Endothelial cell of umbilical vein (primary cell): ENCODE data around the gene HYDIN. TPM values are rescaled to one million over a fixed set of nuclear protein-coding genes. Genes with fewer than 3 reads are reported as not detected.
"Not testable (repeated sequence)": the region's sequence is repeated elsewhere in the genome, so short reads cannot be mapped to it uniquely, and the experiment has no call there.

ENCODE experiments used
- BruUV-seq: library from RNA; stranded (reverse); fragments of 400-500 nt; replicated peaks from 2 replicates; lab custom pipeline; 2021; lab: Mats Ljungman, UMichigan
- CTCF ChIA-PET: fragments of 300-600, 350-600 bp; sonication (Branson Sonifier 250); formaldehyde crosslinking; loops from one replicate; lab custom pipeline; 2021; ENCODE audit warnings: antibody characterized with exemption, inconsistent platforms; lab: Charles Lee
- POLR2A ChIA-PET: fragments of 300-600, 350-600 bp; sonication (Branson Sonifier 250); formaldehyde crosslinking; loops from one replicate; lab custom pipeline; 2021; ENCODE audit warnings: antibody characterized with exemption, inconsistent platforms; lab: Charles Lee
- DNase-seq: peaks from one replicate; pipeline ENCODE4 v3.0.0-alpha.2; 2011; ENCODE audit warnings: low read depth, low spot score
- FAIRE-seq: peaks from 2 replicates; lab custom pipeline; 2011; peaks lifted over from hg19 to GRCh38; lab: Jason Lieb, UNC
- H2AFZ ChIP-seq: 2 replicates; pipeline ENCODE4 v1.6.0; 2012; ENCODE audit warnings: low read depth, low read length, control low read depth, inconsistent platforms
- H3K27ac ChIP-seq: 2 replicates; pipeline ENCODE4 v1.5.1; 2011; ENCODE audit warnings: low read depth, mild to moderate bottlenecking, control low read depth, low read length, moderate library complexity; ENCODE audit not compliant: insufficient read depth
- H3K27me3 ChIP-seq, 2 experiments: 2 replicates each; pipeline versions ENCODE4 v1.6.0 to v1.6.1; 2011; ENCODE audit warnings: low read length in 2 of 2, mixed read lengths in 1 of 2; ENCODE audit not compliant: control insufficient read depth in 2 of 2, insufficient read depth in 2 of 2
- H3K36me3 ChIP-seq, 2 experiments: 2 replicates in 1 of 2; 3 replicates in 1 of 2; pipeline ENCODE4 v1.5.1; 2011; ENCODE audit warnings: low read length in 2 of 2, mild to moderate bottlenecking in 1 of 2, moderate library complexity in 1 of 2; ENCODE audit not compliant: control insufficient read depth in 2 of 2, insufficient read depth in 2 of 2; ENCODE audit errors: extremely low read depth in 1 of 2
- H3K4me1 ChIP-seq: 3 replicates; pipeline ENCODE4 v1.5.1; 2011; ENCODE audit warnings: mild to moderate bottlenecking, low read length; ENCODE audit not compliant: control insufficient read depth, insufficient read depth; ENCODE audit errors: extremely low read depth
- H3K4me2 ChIP-seq: 2 replicates; pipeline ENCODE4 v1.6.1; 2011; ENCODE audit warnings: low read length, control low read depth, mixed read lengths; ENCODE audit not compliant: insufficient read depth
- H3K4me3 ChIP-seq, 3 experiments: fragments of 200-600 bp in 1 of 3; sonication (generic), shearing (Covaris generic) in 1 of 3; replicated peaks in 1 of 3; 2 replicates each; pipeline ENCODE4 v1.5.1; 2011 to 2016; ENCODE audit warnings: control low read depth in 3 of 3, low read length in 3 of 3, mild to moderate bottlenecking in 2 of 3, inconsistent platforms in 1 of 3, low read depth in 1 of 3, moderate library complexity in 1 of 3; ENCODE audit not compliant: insufficient read depth in 1 of 3
- H3K79me2 ChIP-seq: 2 replicates; pipeline ENCODE4 v1.6.0; 2012; ENCODE audit warnings: low read length, inconsistent platforms; ENCODE audit not compliant: control insufficient read depth, insufficient read depth
- H3K9ac ChIP-seq: replicated peaks from 2 replicates; pipeline ENCODE3; 2011; ENCODE audit warnings: low read length, control low read depth; ENCODE audit not compliant: insufficient read depth; ENCODE audit errors: extremely low read depth
- H3K9me1 ChIP-seq: replicated peaks from 3 replicates; pipeline ENCODE4 v1.6.0; 2011; ENCODE audit warnings: mild to moderate bottlenecking, low read length; ENCODE audit not compliant: control insufficient read depth, insufficient read depth; ENCODE audit errors: extremely low read depth
- H3K9me3 ChIP-seq: replicated peaks from 2 replicates; pipeline ENCODE4 v1.5.1; 2012; ENCODE audit warnings: low read length, inconsistent platforms; ENCODE audit not compliant: control insufficient read depth, insufficient read depth
- H4K20me1 ChIP-seq: replicated peaks from 2 replicates; pipeline ENCODE3; 2011; ENCODE audit warnings: mild to moderate bottlenecking, low read length; ENCODE audit not compliant: control insufficient read depth, insufficient read depth; ENCODE audit errors: extremely low read depth
- dilution Hi-C: fragments of 300-500 bp; cut with MboI; formaldehyde crosslinking; loops from one replicate; pipeline ENCODE4 v1.15.0; 2019; ENCODE audit warnings: low sequenced_read_pairs; ENCODE audit not compliant: extremely low pct_ligation_motif_present
- intact Hi-C: fragments of 100-400 bp; cut with micrococcal nuclease; formaldehyde crosslinking; loops from one replicate; pipeline ENCODE4 v1.10.0; 2022
- polyA plus RNA-seq, 4 experiments: library from polyadenylated mRNA; depleted of rRNA in 3 of 4; stranded (reverse) in 3 of 4; unstranded in 1 of 4; fragments of >200 nt; gene quantifications; 2 replicates each; pipeline versions ENCODE4 v1.2.1 to v1.2.3, GENCODE V29; 2011 to 2012; ENCODE audit warnings: missing spikeins in 1 of 4
- total RNA-seq: library from RNA; stranded (reverse); gene quantifications from 2 replicates; pipeline ENCODE4 v1.2.3, GENCODE V29; 2021

Gene HYDIN
- total and polyA plus RNA-seq, 2 donors (not counting 3 experiments of a cell fraction or from before 2014, with no cell fraction given): not detected

DNA sequence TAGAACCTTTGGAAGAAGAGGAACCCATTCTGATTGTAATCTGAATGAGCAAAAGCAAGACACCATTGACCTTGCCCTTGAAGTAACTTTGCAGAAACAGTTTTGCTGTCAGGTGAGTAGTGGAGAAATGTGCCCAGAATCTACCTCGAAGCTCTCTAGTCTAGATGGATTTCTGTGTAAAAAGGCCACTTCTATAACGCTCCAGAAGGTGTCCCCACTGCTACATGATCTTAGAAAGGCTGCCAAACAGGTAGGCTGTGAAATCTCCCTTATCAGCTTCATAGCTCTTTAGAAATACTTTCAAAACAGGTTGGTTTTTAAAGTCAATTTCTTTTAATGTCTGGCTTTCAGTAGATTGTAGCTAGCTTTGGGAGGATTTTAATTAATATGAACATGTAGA lies 230.8 kb downstream of the HYDIN start:
- BruUV-seq, dilution Hi-C loops: not testable (repeated sequence)

DNA sequence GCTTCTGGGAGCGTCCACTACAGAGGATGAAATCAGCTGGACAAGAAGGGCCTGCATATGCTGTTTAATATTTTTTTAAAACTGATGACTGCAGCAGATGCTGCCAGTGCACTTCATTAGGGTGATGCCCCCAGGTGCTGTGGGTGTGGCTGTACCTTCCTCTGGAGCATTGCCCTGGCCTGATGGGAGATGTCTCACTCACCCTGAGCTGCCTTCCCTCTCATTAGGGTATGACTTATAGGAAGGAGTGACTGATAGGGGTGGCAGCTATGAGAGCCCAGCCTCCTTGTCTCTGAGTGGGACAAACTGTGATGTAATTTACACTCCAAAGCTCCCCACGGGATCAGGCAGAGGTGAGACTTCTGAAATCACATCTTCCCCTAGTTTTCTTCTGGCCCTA lies 234.7 kb downstream of the HYDIN start:
- H4K20me1 ChIP-seq, H3K4me2 ChIP-seq, H3K27ac ChIP-seq, intact Hi-C loops, DNase-seq, H3K27me3 ChIP-seq, dilution Hi-C loops, H3K9ac ChIP-seq, H3K4me1 ChIP-seq, FAIRE-seq, H3K36me3 ChIP-seq, H3K79me2 ChIP-seq, H3K9me3 ChIP-seq, BruUV-seq, H2AFZ ChIP-seq, CTCF ChIA-PET, POLR2A ChIA-PET, H3K4me3 ChIP-seq, H3K9me1 ChIP-seq: not testable (repeated sequence)

More for the DNA sequence above, 230.8 kb downstream of the HYDIN start:
- H3K4me2 ChIP-seq, H3K79me2 ChIP-seq, H3K9me3 ChIP-seq, H3K9me1 ChIP-seq, intact Hi-C loops, FAIRE-seq, POLR2A ChIA-PET, H2AFZ ChIP-seq, H3K27me3 ChIP-seq, H3K9ac ChIP-seq, CTCF ChIA-PET, H3K4me1 ChIP-seq, H3K27ac ChIP-seq, H3K4me3 ChIP-seq, H4K20me1 ChIP-seq, H3K36me3 ChIP-seq: not testable (repeated sequence)
- DNase-seq: peak; percentile 1

DNA sequence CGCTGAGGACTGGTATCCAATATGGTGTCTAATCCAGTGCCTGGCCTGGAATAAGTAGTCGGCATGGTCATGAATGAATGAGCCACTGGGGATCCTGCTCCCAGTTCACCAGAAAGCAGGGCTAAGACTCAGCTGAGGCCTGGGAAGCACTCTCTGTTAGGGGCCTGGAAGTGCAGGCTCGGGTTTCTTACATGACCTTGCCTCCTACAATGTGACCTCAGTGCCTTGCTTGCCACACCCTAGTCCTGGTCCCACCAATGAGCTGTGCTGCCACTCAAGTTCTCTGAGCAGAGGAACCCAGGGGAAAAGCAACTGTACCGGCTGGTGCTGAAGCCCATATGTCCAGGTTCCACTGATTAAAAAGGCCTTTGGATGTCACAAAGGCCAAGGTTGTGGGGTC lies 238.0 kb downstream of the HYDIN start:
- H3K4me3 ChIP-seq, H3K9ac ChIP-seq, H3K4me1 ChIP-seq, H3K36me3 ChIP-seq, POLR2A ChIA-PET, CTCF ChIA-PET, H3K27me3 ChIP-seq, H3K4me2 ChIP-seq, FAIRE-seq, BruUV-seq, H3K27ac ChIP-seq, H3K9me1 ChIP-seq, H3K79me2 ChIP-seq, H3K9me3 ChIP-seq, DNase-seq, intact Hi-C loops, H4K20me1 ChIP-seq, dilution Hi-C loops, H2AFZ ChIP-seq: not testable (repeated sequence)

DNA sequence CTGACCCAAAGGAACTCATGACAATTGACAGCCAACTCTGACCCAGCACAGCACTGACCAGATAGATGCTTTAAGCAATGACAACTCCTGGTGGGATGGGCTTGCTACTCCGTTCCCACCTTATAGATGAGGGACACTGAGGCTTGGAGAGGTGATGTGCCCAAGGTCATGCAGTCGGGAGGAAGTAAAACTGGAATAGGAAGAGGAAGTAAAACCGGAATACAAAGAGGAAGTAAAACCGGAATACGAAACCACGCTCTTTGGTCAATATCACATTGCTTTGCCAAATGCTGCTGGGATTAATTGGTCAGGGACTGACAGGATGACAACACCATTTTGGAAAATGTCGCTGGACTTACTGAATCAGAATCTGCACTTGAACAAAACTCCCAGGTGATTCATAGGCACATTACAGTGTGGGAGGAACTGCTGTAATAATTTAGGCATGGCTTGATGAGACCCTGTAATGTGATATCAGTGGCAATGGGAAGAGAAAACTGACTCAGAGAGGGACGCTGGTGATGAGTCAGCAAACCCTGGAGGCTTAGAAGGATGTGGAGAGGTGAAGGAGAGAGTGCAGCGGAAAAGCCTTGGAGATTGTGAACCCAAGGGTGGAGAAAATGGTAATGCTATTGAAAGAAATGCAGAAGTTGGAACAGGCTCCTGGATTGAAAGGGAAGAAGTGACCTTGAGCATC lies 243.4 kb downstream of the HYDIN start:
- H3K9me3 ChIP-seq, FAIRE-seq, H3K36me3 ChIP-seq, H2AFZ ChIP-seq, BruUV-seq, H3K4me1 ChIP-seq, H4K20me1 ChIP-seq, CTCF ChIA-PET, POLR2A ChIA-PET, dilution Hi-C loops, H3K27ac ChIP-seq, H3K27me3 ChIP-seq, H3K9ac ChIP-seq, intact Hi-C loops, H3K79me2 ChIP-seq, H3K9me1 ChIP-seq, H3K4me2 ChIP-seq, DNase-seq, H3K4me3 ChIP-seq: not testable (repeated sequence)
